ENCODE measurements around the gene HTRA3. TPM values are rescaled to one million over a fixed set of nuclear protein-coding genes. Genes with fewer than 3 reads are reported as not detected.

Gene HTRA3
- total RNA-seq, 1 experiment from 2014 or later, result 2.3 TPM

DNA sequence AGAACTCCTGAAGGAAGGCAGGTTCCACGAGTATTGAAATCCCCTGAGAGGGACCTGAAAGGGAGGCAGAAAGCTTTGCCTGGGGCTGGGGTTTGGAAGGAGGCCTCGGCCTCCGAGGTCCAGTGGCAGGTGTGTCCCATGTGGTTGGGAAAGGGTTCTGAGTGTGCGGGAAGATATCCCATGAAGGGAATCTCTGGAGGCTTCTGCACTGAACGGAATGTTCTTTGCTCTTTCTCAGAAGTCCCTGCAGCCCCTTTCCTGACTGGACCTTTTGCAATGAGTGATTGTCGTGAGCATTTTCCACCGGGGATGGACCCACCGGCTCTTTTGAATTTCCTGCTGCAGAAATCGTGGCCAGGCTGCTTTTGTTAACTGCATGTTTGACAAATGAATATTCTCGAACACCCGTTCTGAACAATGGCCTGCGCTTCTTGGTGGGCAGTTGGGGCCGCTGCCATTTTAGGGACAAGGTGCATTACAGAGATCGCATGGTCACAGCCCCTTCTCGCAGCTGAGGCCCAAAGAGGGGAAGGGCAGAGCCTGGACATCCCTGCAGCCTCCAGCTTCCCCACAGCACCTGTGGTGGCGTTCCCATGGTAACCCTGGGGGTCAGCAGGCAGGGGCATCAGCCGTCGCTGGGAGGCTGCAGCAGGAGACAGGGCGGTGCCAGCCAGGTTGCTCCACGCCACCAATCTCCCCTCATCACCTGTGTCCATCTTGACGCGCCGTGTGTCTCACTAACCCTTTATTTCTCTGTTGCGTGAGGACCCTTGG, 18.3 kb upstream of the HTRA3 start:
- DNase-seq (ENCODE audit: low spot score) (no peak), ATAC-seq (no peak)
- no peak overlapping the region for H3K27ac Mint-ChIP-seq
- H3K27me3 Mint-ChIP-seq (ENCODE audit: low read depth), result no peaks in the 10 kb centered on the region
- H3K9me3 Mint-ChIP-seq, result 0 out of 2 replicates have a peak, but pooled peaks cover 7% of the 10 kb centered on the region
- CTCF ChIA-PET, result interaction anchor here (1.7 to 2.3 kb wide), 2 partner anchors 9 to 16 kb away, joined by 5 to 7 read pairs; no protein-coding TSS in a partner anchor
- H3K4me3 Mint-ChIP-seq, result no peak overlapping the region
- H3K4me1 Mint-ChIP-seq, result no peaks in the 10 kb centered on the region
- TF ChIP-seq NR3C1 (CRISPR knock-in tag; conservative IDR thresholded peaks at IDR 0.05; ENCODE audit: low read depth) (no peak), HMGA2 (CRISPR knock-in tag; IDR thresholded peaks at IDR 0.05) (no peak), FOXK1 (CRISPR knock-in tag; IDR thresholded peaks at IDR 0.05) (no peak)
- TF ChIP-seq, protein P1, sequence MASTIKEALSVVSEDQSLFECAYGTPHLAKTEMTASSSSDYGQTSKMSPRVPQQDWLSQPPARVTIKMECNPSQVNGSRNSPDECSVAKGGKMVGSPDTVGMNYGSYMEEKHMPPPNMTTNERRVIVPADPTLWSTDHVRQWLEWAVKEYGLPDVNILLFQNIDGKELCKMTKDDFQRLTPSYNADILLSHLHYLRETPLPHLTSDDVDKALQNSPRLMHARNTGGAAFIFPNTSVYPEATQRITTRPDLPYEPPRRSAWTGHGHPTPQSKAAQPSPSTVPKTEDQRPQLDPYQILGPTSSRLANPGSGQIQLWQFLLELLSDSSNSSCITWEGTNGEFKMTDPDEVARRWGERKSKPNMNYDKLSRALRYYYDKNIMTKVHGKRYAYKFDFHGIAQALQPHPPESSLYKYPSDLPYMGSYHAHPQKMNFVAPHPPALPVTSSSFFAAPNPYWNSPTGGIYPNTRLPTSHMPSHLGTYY (CRISPR knock-in tag; IDR thresholded peaks at IDR 0.05), result no peak
- TF ChIP-seq, protein P2, sequence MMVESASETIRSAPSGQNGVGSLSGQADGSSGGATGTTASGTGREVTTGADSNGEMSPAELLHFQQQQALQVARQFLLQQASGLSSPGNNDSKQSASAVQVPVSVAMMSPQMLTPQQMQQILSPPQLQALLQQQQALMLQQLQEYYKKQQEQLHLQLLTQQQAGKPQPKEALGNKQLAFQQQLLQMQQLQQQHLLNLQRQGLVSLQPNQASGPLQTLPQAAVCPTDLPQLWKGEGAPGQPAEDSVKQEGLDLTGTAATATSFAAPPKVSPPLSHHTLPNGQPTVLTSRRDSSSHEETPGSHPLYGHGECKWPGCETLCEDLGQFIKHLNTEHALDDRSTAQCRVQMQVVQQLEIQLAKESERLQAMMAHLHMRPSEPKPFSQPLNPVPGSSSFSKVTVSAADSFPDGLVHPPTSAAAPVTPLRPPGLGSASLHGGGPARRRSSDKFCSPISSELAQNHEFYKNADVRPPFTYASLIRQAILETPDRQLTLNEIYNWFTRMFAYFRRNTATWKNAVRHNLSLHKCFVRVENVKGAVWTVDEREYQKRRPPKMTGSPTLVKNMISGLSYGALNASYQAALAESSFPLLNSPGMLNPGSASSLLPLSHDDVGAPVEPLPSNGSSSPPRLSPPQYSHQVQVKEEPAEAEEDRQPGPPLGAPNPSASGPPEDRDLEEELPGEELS (CRISPR knock-in tag; IDR thresholded peaks at IDR 0.05), result no peak
- POLR2A ChIA-PET, result no interaction called here
- no peaks in the 10 kb centered on the region for H3K36me3 Mint-ChIP-seq

DNA sequence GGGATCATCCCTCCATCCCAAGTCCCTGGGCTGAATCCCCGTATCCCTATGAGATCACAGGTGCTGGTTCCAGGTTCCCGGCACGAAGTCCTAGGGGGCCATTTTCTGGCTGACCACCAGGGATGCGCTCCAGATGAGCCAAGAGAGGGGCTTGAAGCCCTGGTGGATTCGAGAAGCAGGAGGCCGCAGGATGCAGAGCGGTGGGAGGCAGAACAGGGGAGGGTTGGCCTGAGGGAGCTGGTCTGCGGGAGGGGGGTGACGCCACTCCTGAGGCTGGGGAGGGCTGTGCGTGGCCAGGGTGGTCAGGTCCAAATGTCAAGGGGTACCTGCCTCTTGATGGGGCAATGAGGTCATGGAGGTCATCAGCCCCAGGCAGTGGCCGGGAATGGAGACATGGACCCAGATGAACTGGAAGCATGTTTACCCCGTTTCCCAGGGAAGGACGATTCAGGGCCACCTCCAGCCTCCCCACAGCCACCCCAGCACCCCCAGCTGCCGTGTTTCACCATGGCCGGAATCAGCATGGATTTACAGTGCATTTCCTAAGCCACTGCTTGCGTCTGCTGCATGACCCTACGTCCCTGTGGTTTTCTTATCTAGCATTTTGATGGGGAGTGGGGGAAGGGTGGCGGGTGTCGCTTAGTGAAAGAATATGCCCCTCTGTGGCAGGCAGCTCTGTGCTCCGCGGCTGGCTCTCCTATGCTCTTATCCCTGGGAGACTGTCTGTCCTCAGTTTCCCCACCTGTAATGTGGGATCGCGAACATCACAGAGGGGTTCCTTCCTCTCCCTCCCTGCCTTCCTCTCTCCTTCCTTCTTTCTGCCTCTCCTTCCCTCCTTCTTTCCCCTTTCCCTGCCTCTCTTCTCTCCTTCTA, 17.0 kb upstream of the HTRA3 start:
- Mint-ChIP-seq H3K9me3 (0 out of 2 replicates have a peak, but pooled peaks cover 7% of the 10 kb centered on the region), H3K27ac (no peak overlapping the region), H3K36me3 (no peaks in the 10 kb centered on the region), H3K27me3 (ENCODE audit: low read depth) (no peaks in the 10 kb centered on the region), H3K4me1 (no peaks in the 10 kb centered on the region), H3K4me3 (no peak overlapping the region)
- ChIA-PET CTCF (interaction anchor here (1.8 to 2.3 kb wide), 2 partner anchors 10 to 76 kb away, joined by 6 to 7 read pairs; no protein-coding TSS in a partner anchor), POLR2A (no interaction called here)
- DNase-seq (ENCODE audit: low spot score) (no peak), ATAC-seq (no peak)
- TF ChIP-seq NR3C1 (CRISPR knock-in tag; conservative IDR thresholded peaks at IDR 0.05; ENCODE audit: low read depth) (no peak), ZNF219 (CRISPR knock-in tag; IDR thresholded peaks at IDR 0.05; ENCODE audit: borderline replicate concordance) (no peak), ZNF396 (CRISPR knock-in tag; IDR thresholded peaks at IDR 0.05; ENCODE audit: borderline replicate concordance) (no peak), SMAD4 (CRISPR knock-in tag; IDR thresholded peaks at IDR 0.05) (no peak), NR1H2 (CRISPR knock-in tag; IDR thresholded peaks at IDR 0.05) (no peak), CREB1 (CRISPR knock-in tag; IDR thresholded peaks at IDR 0.05) (no peak), OVOL2 (CRISPR knock-in tag; IDR thresholded peaks at IDR 0.05; ENCODE audit: borderline replicate concordance) (no peak), SOX15 (CRISPR knock-in tag; IDR thresholded peaks at IDR 0.05) (no peak), KAT7 (CRISPR knock-in tag; IDR thresholded peaks at IDR 0.05; ENCODE audit: borderline replicate concordance) (no peak), FOXK1 (CRISPR knock-in tag; IDR thresholded peaks at IDR 0.05) (no peak), TEAD4 (CRISPR knock-in tag; IDR thresholded peaks at IDR 0.05) (no peak)
- TF ChIP-seq, protein P3, sequence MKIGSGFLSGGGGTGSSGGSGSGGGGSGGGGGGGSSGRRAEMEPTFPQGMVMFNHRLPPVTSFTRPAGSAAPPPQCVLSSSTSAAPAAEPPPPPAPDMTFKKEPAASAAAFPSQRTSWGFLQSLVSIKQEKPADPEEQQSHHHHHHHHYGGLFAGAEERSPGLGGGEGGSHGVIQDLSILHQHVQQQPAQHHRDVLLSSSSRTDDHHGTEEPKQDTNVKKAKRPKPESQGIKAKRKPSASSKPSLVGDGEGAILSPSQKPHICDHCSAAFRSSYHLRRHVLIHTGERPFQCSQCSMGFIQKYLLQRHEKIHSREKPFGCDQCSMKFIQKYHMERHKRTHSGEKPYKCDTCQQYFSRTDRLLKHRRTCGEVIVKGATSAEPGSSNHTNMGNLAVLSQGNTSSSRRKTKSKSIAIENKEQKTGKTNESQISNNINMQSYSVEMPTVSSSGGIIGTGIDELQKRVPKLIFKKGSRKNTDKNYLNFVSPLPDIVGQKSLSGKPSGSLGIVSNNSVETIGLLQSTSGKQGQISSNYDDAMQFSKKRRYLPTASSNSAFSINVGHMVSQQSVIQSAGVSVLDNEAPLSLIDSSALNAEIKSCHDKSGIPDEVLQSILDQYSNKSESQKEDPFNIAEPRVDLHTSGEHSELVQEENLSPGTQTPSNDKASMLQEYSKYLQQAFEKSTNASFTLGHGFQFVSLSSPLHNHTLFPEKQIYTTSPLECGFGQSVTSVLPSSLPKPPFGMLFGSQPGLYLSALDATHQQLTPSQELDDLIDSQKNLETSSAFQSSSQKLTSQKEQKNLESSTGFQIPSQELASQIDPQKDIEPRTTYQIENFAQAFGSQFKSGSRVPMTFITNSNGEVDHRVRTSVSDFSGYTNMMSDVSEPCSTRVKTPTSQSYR (CRISPR knock-in tag; IDR thresholded peaks at IDR 0.05), result no peak
- TF ChIP-seq, protein P4, sequence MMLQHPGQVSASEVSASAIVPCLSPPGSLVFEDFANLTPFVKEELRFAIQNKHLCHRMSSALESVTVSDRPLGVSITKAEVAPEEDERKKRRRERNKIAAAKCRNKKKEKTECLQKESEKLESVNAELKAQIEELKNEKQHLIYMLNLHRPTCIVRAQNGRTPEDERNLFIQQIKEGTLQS (CRISPR knock-in tag; conservative IDR thresholded peaks at IDR 0.05), result no peak
- TF ChIP-seq, protein P5, sequence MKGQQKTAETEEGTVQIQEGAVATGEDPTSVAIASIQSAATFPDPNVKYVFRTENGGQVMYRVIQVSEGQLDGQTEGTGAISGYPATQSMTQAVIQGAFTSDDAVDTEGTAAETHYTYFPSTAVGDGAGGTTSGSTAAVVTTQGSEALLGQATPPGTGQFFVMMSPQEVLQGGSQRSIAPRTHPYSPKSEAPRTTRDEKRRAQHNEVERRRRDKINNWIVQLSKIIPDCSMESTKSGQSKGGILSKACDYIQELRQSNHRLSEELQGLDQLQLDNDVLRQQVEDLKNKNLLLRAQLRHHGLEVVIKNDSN (CRISPR knock-in tag; IDR thresholded peaks at IDR 0.05), result no peak
- TF ChIP-seq, protein P6, sequence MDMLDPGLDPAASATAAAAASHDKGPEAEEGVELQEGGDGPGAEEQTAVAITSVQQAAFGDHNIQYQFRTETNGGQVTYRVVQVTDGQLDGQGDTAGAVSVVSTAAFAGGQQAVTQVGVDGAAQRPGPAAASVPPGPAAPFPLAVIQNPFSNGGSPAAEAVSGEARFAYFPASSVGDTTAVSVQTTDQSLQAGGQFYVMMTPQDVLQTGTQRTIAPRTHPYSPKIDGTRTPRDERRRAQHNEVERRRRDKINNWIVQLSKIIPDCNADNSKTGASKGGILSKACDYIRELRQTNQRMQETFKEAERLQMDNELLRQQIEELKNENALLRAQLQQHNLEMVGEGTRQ (CRISPR knock-in tag; IDR thresholded peaks at IDR 0.05), result no peak
- TF ChIP-seq, protein P7, sequence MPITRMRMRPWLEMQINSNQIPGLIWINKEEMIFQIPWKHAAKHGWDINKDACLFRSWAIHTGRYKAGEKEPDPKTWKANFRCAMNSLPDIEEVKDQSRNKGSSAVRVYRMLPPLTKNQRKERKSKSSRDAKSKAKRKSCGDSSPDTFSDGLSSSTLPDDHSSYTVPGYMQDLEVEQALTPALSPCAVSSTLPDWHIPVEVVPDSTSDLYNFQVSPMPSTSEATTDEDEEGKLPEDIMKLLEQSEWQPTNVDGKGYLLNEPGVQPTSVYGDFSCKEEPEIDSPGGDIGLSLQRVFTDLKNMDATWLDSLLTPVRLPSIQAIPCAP (CRISPR knock-in tag; IDR thresholded peaks at IDR 0.05), result no peak
- TF ChIP-seq, protein P1 (CRISPR knock-in tag; IDR thresholded peaks at IDR 0.05), result no peak
